DMS79 treated with DMSO at 0.1 percent for 48 hours (cell line): ENCODE results near the gene UBE3C.

ENCODE experiments used
- DNase-seq: peaks from one replicate; lab custom pipeline; 2025; lab: John Stamatoyannopoulos, UW

The UBE3C gene

GRCh38 chr7:157292770-157293412 is 154.2 kb downstream of the UBE3C start:
- no peak for DNase-seq

DNA sequence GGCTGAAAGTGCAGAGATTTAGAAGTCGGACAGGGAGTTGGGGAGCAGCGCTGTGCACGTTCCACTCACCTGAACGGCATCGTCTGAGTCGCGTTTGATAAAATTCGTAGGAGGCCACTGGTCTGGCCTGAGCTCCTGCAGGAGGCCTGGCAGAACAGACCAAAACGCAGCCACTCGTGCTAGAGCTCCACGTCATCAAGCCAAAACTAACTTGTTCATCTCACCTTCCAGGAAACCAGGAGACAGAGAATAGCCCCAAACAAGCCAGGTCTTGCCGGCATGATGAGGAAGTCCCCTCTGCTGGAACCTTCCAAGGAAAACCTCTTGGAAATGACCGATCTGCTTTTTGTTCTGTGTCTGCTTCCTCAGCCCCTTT is 154.7 kb downstream of the UBE3C start:
- no peak for DNase-seq

GRCh38 chr7:157294773-157295172 is 156.0 kb downstream of the UBE3C start:
- DNase-seq: no peak

DNA sequence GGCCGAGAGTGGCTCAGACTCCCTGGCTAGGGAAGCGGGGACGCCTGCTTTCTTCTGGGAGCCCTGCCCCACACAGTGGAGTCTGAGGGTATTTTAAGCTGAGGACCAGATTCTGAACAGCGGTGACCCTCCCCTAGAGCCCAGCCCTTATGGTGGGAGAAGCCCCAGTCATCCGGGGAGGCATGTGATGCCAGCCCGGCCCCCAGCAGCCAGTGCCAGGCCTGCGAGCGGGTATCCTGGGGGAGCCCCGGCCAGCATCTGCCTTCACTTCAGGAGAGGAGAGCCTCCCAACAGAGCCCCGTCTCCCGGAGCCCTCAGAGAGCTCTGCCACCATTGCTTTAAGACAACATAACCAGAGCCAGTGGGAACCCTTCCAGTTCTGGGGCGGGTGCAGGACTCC is 156.6 kb downstream of the UBE3C start:
- DNase-seq: no peak

DNA sequence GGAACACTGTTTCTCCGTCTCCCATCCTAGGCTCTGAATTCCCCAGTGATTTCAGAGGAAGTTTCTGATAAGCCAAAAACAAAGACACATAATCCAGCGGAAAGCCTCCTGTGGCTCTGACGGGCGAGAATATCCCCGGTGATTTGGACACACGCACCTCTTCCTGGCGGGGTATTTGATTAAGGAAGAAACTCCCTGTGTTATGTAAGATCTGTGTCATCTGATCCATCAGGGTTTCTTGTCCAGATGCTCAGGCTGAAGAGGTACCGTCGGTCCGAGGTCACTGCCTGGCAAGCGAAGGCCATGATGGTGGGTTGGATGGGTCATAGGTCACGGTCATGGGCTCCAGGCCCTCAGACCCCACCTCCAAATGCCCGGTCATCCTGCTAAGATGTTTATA is 158.5 kb downstream of the UBE3C start:
- DNase-seq: no peak

DNA sequence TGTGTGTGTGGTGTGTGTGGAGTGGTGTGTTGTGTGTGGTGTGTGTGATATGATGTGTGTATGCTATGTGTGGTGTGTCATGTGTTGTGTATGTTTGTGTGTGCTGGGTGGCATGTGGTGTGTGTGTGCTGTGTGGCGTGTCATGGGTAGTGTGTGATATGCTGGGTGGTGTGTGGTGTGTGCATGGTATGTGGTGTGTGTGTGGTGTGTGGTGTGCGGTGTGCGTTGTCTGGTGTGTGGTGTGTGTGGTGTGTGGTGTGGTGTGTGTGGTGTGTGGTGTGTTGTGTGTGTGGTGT is 160.5 kb downstream of the UBE3C start:
- DNase-seq: no peak

- DNase-seq: no peak
Observed at GRCh38 chr7:157299613-157300368, 161.1 kb downstream of the UBE3C start.

GRCh38 chr7:157300369-157300825 is 161.7 kb downstream of the UBE3C start:
- no peak for DNase-seq

GRCh38 chr7:157301610-157302120 is 162.9 kb downstream of the UBE3C start:
- DNase-seq: no peak

DNA sequence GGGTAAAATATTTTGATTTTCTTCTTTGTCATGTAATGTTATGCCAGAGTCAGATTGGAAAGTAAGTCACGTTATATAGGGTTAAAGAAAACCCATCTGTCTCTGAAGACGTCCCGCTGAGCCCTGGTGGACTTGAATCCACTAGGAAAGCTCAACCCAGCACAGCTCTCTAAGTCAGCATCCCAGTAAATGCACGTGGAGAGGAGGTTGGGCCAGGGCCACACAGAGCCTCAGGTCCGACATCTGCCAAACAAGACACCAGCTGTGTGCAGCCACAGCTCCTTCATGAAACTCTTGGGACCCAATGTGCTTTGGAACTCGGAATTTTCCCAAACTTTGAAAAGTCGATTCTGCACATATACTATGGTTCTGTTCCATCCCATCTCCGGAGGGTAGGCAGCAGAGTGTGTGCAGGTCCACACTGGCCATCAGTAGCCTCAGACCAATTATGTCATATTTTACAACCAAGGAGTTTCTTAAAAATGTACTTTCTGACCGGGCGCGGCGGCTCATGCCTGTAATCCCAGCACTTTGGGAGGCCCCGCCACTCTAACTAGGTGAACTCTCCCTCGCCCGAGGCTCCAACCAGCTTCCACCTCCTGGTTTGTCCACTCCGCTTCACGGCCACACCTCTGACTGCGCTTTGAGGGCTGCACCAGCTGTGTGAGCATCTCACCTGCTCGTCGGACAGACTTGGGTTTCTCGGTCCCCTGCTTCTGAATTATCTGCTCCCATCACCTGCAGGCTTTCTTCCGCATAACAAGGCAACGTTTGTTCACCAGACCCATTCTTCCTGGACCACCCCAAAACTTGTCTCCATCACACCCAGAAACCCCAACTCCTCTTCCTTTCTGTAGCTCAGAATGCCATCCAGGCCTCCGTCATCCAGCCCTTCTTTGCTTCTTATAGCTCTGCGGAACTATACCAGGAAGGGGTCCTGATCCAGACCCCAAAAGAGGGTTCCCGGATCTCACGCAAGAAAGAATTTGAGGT is 168.4 kb downstream of the UBE3C start:
- no peak for DNase-seq

DNA sequence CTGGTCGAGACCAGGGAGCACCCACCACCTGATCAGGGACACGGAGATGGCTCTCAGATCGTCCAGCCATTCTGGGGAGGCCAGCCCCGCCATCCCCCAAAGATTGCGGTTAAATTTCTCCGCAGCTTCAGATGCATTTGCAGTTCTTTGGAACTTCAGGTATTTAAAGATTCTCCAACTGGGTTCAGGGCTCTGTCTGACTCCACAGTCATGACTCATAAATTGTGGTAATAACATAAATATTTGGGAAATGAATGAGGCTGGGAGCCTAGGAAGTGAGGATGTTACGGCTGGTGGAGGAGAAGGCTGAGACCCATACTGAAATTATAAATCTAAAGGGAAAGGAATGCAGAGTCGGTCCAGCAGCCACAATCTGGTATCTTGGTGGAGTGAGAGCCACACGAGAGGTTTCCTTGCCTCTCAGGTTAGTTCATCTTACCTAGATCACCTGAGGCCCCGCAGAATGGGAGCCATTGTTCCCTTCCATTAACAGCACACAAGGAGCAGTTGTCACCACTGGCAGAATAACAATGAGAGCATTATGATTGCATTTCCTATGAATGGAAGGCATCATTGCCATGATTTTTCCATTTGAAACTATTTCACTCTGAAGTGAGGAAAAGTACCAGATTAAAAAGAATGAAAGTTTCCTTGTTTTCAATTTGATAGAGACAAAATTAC is 171.4 kb downstream of the UBE3C start:
- no peak for DNase-seq

DNA sequence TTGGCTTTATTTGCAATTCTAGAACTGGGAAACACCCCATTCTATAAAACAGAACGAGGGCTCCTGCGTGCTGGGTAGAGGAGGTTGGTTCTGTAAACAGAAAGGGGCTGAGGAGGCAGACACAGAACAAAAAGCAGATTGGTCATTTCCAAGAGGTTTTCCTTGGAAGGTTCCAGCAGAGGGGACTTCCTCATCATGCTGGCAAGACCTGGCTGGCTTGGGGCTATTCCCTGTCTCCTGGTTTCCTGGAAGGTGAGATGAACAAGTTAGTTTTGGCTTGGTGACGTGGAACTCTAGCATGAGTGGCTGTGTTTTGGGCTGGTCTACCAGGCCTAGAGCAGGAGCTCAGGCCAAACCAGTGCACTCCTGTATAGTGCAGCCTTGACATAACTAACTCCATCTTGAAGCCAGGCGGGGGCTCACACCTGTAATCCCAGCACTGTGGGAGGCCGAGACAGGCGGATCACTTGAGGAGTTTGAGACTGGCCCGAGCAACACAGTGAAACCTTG is 172.0 kb downstream of the UBE3C start:
- no peak for DNase-seq

- no peak for DNase-seq
Observed at GRCh38 chr7:157312941-157313340, 174.2 kb downstream of the UBE3C start.

GRCh38 chr7:157313645-157314044 is 174.9 kb downstream of the UBE3C start:
- DNase-seq: no peak

DNA sequence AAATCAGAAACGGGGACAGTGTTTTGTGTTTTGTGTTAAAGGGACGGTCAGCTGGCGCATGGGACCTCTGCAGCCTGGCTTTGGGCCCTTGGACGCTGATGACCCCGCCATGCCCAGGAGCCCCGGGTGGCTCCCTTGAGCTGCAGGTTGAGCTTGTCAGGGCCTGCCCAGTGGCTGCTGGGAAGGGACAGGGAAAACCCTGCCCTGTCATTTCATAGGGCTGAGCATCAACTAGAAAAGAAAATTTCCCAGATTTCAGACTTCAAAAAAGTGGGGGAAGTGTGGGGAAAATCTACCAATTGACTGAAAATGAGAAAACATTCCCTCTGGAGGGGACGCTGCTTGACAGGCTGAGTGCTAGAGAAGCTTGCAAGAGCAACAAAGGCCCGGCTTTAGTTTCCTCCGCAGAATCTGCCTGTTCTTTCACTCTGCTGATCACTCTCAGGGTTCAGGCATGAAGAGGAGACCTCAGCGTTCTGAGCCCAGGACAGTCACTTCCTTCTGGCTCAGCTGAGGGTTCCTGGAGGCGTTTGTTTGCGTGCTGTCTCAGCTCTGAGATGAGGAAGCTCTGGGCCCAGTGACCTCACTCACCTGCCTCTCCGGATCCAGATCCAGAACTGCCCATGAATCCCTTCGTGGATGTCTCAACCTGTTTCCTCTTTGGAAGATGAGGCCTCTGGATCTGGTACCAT is 179.4 kb downstream of the UBE3C start:
- no peak for DNase-seq
